Right lobe of liver (tissue), 4 donors: ENCODE results near the gene ALAD.

ENCODE experiments used
- CTCF ChIP-seq, 4 donors: fragments of 200-600 bp in 3 of 4; fragments of 450-650 bp in 1 of 4; IDR thresholded peaks; one replicate each; pipeline versions ENCODE4 v1.5.1 to v1.8.0; 2016 to 2022; ENCODE audit warnings: antibody characterized with exemption in 4 of 4, mild to moderate bottlenecking in 2 of 4
- POLR2A ChIP-seq: fragments of 450-650 bp; IDR thresholded peaks from one replicate; pipeline ENCODE4 v1.6.1; 2017; ENCODE audit warnings: antibody characterized with exemption, mild to moderate bottlenecking
- donor health status: DM: no; HTN: no; CAD: no.
- donor health status: DM: no; HTN: no; CAD: no.
- donor health status: DM: no; HTN: yes; CAD: no.

GRCh38 chr9:113446323-113446740 is 45.2 kb upstream of the ALAD start:
- TF ChIP-seq CTCF (IDR thresholded peaks at IDR 0.05) (peak; percentile 51 to 76 (median 70)), POLR2A (no peak)
